ENCODE measurements around the gene RSU1.

Gene RSU1

DNA sequence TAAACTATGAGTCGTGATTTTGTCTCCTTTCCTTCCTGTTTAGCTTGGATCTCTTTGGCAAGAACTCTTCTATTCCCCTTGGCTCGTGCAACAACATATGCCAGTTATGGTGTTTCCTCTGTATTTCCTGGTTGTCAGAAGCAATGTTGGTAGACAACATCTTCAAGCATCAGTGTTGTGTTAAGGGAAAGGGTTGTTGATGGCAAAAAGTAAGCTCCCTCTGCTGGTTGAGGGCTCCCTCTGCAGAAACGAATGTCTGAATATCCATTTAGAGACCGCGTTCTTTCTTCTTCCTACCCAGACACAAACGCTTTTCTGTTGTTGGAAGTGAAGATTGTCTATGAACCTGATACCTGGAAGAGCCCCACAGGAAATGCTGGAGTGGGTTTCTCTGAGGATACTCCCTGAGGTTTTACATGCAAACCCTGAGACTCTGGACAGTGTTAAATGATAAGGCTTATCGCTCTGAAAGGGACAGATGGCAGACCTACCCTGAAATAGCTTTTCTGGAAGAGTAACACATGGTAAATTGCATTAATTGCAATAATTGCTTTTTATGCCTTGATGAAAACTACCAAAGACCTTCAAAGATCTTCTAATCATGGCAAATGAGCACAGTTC lies 272.0 kb downstream of the RSU1 start:
- TF ChIP-seq TCF4 (CRISPR knock-in tag; IDR thresholded peaks at IDR 0.05; ENCODE audit: borderline replicate concordance) = peak; percentile 63; the same call in 1 of the 2 replicates
- TF ChIP-seq, protein P1, sequence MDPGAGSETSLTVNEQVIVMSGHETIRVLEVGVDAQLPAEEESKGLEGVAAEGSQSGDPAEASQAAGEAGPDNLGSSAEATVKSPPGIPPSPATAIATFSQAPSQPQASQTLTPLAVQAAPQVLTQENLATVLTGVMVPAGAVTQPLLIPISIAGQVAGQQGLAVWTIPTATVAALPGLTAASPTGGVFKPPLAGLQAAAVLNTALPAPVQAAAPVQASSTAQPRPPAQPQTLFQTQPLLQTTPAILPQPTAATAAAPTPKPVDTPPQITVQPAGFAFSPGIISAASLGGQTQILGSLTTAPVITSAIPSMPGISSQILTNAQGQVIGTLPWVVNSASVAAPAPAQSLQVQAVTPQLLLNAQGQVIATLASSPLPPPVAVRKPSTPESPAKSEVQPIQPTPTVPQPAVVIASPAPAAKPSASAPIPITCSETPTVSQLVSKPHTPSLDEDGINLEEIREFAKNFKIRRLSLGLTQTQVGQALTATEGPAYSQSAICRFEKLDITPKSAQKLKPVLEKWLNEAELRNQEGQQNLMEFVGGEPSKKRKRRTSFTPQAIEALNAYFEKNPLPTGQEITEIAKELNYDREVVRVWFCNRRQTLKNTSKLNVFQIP (CRISPR knock-in tag; IDR thresholded peaks at IDR 0.05; ENCODE audit: borderline replicate concordance, low read depth) = no peak
- peak; percentile 61; the same call in 2 of the 3 replicates for ATAC-seq

DNA sequence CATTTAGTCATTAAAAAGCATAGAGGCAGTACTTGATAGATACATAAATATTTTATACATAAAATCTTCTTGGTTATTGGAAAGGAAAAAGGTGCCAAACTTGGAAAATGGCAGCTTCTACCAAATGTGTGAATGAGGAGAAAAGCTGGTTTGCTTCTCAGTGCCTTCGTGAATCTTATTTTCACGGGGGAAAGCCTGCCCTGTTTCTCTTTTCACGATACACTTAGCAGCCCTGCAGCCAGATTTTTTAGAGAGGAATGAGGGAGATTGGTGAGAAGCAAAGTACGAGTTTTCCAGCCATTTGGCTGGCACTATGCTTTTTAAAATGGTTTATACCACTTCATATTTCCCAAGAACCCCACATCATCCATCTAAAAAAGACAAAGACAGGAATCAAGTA lies 272.6 kb downstream of the RSU1 start:
- ATAC-seq = no peak
- no peak for TF ChIP-seq ISL1 (CRISPR knock-in tag; IDR thresholded peaks at IDR 0.05)

DNA sequence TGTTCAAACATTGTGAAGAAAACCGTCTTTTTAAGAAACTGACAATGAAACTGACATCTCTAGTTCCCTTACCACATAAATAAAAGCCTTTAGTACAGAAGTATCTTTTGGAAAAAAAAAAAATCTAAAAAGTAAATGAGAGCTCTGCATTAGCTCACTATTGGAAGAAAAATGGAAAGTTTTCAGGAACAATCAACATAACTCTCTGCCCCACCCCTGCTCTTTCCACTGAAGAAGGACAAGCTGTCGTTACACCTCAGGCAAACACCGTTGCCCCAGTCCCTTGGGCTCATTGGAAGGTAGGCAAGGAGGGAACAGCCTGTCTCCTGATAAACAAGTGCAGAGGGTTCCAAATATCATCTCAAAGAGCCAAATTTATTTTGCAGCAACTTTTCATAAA lies 273.1 kb downstream of the RSU1 start:
- TF ChIP-seq ARNTL (CRISPR knock-in tag; IDR thresholded peaks at IDR 0.05; ENCODE audit: borderline replicate concordance, low read depth) (no peak), ZNF8 (CRISPR knock-in tag; IDR thresholded peaks at IDR 0.05) (no peak), CSDC2 (CRISPR knock-in tag; IDR thresholded peaks at IDR 0.05) (no peak), SNAI2 (CRISPR knock-in tag; IDR thresholded peaks at IDR 0.05) (no peak), PPARA (CRISPR knock-in tag; IDR thresholded peaks at IDR 0.05; ENCODE audit: borderline replicate concordance) (no peak), ISL1 (CRISPR knock-in tag; IDR thresholded peaks at IDR 0.05) (no peak), GLIS3 (CRISPR knock-in tag; IDR thresholded peaks at IDR 0.05) (no peak), ESRRG (CRISPR knock-in tag; IDR thresholded peaks at IDR 0.05) (no peak)
- TF ChIP-seq, protein P1 (CRISPR knock-in tag; IDR thresholded peaks at IDR 0.05; ENCODE audit: borderline replicate concordance, low read depth) = no peak
- TF ChIP-seq, protein P2, sequence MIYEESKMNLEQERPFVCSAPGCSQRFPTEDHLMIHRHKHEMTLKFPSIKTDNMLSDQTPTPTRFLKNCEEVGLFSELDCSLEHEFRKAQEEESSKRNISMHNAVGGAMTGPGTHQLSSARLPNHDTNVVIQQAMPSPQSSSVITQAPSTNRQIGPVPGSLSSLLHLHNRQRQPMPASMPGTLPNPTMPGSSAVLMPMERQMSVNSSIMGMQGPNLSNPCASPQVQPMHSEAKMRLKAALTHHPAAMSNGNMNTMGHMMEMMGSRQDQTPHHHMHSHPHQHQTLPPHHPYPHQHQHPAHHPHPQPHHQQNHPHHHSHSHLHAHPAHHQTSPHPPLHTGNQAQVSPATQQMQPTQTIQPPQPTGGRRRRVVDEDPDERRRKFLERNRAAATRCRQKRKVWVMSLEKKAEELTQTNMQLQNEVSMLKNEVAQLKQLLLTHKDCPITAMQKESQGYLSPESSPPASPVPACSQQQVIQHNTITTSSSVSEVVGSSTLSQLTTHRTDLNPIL (CRISPR knock-in tag; IDR thresholded peaks at IDR 0.05; ENCODE audit: low read depth) = no peak
- ATAC-seq = no peak
